Stimulated activated CD4-positive, alpha-beta T cell treated with anti-CD3 and anti-CD28 coated beads, TNF-alpha, amount 100 ng/mL, for 1 hour (primary cell): ENCODE measurements around the gene PTOV1.

ENCODE experiments used
- DNase-seq, 3 donors: peaks; one replicate each; pipeline ENCODE4 v3.0.0-alpha.2; 2020; ENCODE audit warnings: low read depth in 3 of 3, low spot score in 1 of 3

The PTOV1 gene

GRCh38 chr19:49887665-49888509 is 36.9 kb downstream of the PTOV1 start:
- DNase-seq = no peak

GRCh38 chr19:49888510-49888824 is 37.5 kb downstream of the PTOV1 start:
- no peak for DNase-seq

- DNase-seq = no peak
These were observed 38.2 kb downstream of the PTOV1 start for GRCh38 chr19:49889038-49889686.

- peak in 2 of 3 donors; percentile 55 to 64 for DNase-seq
These were observed 38.9 kb downstream of the PTOV1 start for GRCh38 chr19:49889687-49890348.

GRCh38 chr19:49890349-49891311 is 39.7 kb downstream of the PTOV1 start:
- DNase-seq = peak in 2 of 3 donors; percentile 42 to 62

GRCh38 chr19:49891393-49891792 is 40.4 kb downstream of the PTOV1 start:
- DNase-seq = no peak

- no peak for DNase-seq
These were observed 41.8 kb downstream of the PTOV1 start for GRCh38 chr19:49892716-49893115.

DNA sequence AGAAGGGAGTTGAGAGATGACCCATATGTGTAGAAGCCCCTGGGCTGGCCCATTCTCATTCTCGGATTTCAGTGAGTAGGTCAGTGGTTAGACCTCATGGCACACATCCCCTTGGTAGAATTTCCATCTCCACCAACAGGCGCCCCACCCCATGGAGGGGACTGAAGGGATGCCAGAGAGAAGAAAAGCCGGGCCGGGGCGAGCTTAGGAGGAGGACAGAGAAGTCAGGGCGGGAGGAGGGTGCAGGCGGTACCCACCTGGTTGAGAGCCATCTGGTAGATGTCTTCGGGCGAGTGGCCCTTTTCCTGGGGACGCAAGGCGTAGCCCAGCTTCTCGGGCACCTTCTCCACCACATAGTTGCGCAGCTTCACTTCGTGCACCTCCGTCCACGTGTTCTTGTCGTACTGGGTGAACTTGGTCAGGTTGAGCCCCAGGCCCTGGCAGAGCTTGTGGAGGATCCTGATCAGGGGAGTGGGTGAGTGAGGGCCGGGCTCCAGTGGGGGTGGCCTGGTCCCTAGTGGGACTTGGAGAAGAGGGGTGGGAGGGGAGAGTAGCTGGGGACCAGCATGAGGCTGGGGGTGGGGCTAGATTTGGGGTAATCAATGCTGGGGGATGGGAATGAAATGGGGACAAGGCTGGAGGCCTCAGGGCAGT is 43.2 kb downstream of the PTOV1 start:
- DNase-seq = no peak

DNA sequence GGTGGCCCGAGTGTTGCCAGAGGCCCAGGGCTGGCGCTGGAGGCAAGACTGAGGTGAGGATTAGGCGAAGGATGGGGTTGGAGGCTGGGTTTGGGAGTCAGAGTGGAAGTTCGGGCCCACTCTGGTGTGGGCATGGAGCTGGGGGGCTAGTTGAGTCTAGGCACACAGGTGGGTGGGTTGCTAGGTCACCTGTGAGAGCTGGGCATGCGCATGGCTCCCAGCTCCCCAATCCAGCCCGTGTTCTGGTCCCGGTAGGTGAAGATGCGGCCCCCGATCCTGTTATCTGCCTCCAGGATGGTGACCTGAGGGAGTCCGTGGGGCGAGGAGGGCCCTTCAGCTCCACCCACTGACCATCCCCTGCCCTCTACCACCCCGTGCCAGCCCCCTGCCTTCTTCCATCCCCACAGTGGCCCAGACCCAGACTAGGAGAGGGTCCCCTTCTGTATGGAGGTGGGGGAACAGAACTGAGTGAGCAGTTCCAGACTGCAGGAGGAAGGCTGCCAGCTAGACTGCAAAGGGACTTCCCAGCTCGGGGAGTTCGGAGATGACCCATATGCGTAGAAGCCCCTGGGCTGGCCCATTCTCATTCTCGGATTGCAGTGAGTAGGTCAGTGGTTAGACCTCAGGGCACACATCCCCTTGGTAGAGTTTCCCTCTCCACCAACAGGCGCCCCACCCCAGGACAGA is 44.1 kb downstream of the PTOV1 start:
- DNase-seq = no peak

DNA sequence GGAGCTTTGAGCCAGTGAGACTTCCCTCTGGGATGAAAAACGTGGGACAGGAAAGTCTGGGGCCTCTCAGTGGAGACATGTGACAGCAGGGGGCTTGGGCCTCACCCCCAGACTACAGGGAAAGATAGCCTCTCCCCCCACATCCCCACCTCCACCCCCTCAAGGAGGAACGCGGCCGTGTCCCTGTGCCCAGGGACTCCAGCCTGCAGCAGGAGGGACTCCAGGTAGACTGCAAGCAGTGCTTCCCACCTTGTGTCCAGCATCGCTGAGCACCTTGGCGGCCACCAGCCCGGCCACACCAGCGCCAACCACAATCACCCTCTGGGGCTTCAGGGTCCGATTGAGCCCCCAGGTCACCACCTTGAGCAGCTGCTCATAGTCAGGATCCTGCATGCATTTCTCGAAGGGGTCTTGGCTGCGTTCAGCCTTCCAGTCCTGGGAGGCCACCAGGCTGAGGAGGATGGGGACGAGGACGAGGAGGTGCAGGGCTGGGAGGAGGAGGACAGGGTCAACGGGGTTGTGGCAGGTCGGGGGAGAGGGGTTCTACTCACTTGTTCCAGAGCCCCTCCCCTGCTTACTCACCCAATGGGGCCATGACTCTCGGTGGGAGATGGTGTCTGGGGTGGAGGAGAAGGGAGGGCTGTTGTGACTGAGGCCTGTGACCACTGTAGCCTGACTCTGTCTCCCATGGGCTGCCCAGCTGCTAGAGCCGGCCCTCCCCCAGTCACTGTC is 44.8 kb downstream of the PTOV1 start:
- DNase-seq = no peak

DNA sequence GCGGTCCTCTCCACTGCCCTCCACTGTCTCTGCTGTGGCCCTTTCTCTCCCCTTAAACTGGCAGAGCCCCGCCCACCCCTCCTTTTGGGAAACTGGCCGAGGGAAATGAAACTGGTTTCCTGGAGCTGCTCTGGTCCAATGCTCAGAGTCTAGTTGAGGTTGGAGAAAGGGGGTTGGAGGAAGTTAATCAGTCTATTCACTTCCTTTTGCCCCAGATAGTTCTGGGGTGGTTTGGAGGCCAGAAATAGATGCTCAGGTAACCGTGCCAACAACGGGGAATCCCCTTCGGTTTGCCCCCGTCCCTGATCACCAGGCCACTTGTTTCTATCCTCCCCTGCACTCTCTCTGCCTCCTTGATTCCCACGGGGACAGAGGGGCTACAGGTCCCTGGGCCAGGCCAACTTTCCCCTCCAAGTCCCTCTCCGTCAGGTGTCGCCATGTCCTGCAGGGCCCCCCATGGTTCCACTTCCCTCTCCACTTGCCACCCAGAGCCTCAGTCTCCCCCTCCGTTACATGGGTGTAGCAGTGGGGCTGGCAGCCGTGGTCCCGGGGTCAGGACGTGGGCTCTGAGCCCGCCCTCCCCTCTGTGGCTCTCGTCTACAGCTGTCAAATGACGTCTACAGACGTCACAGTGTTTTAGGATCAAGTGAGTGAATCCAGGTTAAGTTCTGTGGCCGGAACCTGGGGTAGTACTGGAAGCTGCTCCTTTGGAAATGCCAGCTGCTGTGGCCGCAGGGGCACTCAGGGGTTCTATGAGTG is 46.1 kb downstream of the PTOV1 start, which contains the start of gene IL4I1:
IL4I1 (minus strand) TSS at position 25 of the 759 bp plus-strand sequence. CDS start 727 bp downstream, outside the sequence.
- peak; percentile 41 to 50 (median 47) for DNase-seq

- no peak for DNase-seq
These were observed 53.2 kb downstream of the PTOV1 start for GRCh38 chr19:49904136-49904535.

- DNase-seq = no peak
These were observed 56.1 kb downstream of the PTOV1 start for GRCh38 chr19:49906879-49907564.

DNA sequence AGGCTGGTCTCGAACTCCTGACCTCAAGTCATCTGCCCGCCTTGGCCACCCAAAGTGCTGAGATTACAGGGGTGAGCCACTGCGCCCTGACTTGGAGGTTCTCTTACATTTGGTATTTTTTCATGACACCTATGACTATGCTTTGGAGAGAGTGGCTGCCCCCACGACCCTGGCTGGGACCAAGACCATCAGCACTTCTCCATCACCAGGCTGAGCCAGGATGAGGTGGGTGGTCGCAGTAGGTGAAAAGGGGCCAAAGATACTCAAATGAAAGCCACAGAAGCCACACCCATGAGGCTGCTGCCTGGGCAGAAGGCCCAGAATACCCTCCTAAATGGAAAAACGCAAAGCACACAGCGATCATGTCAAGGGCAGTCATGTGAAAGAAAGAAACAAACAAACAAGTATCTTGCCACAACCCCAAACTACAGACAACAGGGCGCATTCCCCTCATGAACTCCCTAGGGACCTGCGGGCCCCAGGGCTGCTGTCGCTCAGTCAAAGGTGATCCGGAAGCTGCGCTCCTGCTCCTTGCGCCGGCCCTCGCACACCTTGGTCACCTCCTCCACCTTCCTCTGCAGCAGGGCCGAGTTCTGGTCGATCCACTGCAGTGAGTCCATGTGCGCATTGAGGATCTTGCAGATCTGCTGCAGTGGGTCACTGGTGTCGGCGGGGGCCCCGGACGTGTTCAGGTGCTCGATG is 56.9 kb downstream of the PTOV1 start:
- DNase-seq = no peak

DNA sequence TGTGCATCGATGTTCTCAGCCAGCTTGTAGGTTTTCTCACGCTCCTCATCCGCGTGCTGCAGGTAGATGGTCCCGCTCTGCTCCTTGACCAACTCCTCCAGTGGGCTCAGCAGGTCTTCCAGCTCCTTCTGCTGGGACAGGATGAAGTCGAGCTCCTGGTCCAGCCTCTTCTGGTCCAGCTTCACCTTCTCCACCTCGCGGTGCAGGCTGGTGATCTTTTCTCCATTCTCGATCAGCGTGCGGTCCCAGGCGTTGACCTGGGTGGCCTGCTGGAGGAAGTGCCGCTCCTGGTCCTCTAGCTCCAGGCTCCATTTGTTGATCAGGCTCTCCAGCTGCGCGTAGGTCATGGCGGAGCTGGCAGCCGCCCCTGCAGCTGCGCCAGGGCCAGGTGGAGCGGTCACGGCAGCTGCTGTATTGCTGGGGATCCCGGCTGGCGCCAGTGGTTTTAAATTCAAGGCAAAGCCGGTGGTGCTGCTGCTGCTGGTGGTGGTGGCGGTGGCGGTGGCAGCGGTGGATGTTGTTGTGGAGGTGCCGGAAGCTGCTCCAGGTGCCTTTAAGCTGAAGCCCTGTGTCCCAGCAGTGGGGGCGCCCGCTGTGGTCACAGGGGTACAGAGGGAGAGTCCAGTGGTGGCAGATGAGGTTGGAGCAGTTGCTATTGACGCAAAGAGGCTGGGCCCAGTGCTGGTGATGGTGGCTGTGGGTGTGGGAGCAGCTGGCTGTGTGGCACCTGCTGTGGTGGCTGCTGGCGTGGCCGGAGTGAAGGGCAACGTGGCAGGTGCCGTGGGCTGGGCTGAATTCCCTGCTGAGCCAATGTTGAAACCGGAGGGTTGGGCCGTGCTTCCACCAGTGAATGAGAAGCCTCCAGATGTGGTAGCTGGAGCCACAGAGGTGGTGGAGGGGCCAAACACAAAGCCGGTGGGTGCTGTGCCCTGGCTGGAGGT is 57.8 kb downstream of the PTOV1 start:
- no peak for DNase-seq

GRCh38 chr19:49910179-49910578 is 59.2 kb downstream of the PTOV1 start:
- DNase-seq = no peak
